ENCODE data around the gene CCDC121. TPM values are rescaled to one million over a fixed set of nuclear protein-coding genes. Genes with fewer than 3 reads are reported as not detected.

The CCDC121 gene
- total RNA-seq, 2 experiments from 2014 or later = 0.25 TPM; not detected in 1

- POLR2A ChIA-PET = no interaction called here
- CTCF ChIA-PET = no interaction called here
These were observed 37.1 kb downstream of the CCDC121 start for GRCh38 chr2:27591745-27592144.

DNA sequence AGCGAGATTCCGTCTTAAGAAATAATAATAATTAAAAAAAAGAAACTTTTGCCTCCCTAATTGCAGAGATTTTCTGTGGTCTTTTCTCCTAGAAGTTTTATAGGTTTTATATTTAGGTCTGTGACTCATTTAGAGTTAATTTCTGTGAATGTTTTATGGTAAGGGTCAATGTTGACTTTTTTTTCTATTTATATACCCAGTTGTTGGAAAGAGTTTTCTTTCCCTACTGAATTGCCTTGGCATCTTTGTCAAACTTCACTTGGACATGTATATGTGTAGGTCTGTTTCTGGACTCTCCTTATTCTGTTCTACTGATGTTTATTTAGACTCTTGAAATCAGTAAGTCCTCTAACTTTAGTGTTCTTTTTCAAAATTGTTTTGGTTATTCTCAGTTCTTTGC lies 40.5 kb downstream of the CCDC121 start:
- POLR2A ChIA-PET = no interaction called here
- CTCF ChIA-PET = no interaction called here

DNA sequence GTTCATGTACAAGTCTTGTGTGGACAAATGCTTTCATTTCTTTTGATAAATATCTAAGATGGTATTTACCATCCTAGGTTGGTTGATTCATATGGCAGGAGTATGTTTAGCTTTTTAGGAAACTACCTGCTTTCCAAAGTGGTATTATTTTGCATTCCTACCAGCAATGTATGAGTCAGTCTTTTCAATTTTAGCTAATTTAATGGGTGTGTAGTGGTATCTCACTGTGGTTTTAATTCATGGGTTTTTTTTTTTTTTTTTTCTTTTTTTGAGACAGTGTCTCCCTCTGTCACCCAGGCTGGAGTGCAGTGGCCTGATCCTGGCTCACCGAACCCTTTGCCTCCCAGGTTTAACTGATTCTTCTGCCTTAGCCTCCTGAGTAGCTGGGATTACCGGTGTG lies 41.8 kb downstream of the CCDC121 start:
- ChIA-PET CTCF (no interaction called here), POLR2A (interaction anchor here (0.5 kb wide), 1 partner anchor 449 kb away, joined by 4 read pairs; no protein-coding TSS in a partner anchor)

GRCh38 chr2:27584597-27584996 lies 44.2 kb downstream of the CCDC121 start:
- ChIA-PET POLR2A (no interaction called here), CTCF (interaction anchor here (1.4 kb wide), 1 partner anchor 73 kb away, joined by 4 read pairs; no protein-coding TSS in a partner anchor)

DNA sequence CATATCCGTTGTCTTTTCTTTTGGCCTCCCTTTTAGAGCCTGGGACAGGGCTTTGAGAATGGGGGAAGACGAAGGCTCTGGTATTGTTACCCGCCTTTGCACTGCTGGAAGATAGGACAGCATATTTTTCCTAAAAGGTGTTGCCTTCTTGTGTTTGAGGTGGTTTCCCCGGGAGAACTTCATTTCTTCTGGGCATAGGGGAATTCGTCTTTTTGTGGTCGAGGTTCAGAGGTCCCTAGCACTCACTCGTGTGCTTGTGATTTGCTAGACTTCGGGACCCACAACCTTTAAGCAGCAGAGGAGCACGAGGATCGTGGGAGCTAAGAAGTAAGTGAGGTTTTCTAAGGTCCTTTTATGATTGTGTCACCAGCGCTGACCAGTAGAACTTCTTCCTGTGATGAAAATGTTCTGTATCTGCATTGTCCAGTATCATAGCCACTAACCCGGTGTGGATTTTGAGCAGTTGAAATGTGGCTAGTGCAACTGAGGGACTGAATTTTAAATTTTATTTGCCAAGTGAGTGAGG lies 45.4 kb downstream of the CCDC121 start:
- ChIA-PET CTCF (no interaction called here), POLR2A (interaction anchor here (0.9 to 1.1 kb wide), 2 partner anchors 46 to 213 kb away, joined by 3 to 4 read pairs; partner anchors contain the start of genes CCDC121, GPN1 and SNX17)

DNA sequence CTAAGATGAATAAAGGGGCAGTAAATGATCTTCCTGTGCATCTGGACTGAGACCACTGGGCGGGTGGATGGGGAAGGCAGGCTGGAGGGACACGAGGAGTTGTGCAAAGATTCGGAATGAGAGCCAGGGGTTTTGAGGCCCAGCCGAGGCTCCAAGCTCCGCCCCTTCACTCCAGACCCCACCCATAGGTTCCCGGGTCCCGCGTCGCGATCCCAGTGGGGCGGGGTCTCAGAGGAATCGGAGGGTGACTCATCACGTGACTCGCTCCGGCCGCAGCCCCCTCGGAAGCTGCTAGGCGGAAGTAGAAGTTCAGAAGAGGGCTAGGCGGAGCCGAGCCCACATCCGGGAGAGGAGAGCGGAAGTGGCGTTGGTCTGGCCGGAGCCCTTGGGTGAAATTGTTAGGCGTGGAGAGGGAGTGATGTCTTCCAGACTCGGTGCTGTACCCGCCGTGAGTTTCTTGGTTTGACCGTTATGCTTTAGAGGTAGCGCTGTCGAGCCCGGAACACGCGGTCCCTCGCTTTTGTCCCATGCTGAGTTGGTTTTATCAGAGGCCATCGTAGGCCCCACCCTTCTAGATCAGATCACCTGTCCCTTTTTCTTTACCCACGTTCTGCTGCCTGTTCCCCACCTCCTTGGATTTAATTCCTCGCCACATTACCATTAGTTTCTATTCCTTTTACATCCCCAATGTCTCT lies 46.0 kb downstream of the CCDC121 start, which contains the start of gene ZNF512:
ZNF512 (plus strand) TSS at position 348 of the 695 bp plus-strand sequence; CDS start at position 419, 71 bp downstream.
- ChIA-PET POLR2A (interaction anchor here (0.9 to 1.1 kb wide), 2 partner anchors 46 to 212 kb away, joined by 3 to 4 read pairs; partner anchors contain the start of genes CCDC121, GPN1 and SNX17), CTCF (no interaction called here)

DNA sequence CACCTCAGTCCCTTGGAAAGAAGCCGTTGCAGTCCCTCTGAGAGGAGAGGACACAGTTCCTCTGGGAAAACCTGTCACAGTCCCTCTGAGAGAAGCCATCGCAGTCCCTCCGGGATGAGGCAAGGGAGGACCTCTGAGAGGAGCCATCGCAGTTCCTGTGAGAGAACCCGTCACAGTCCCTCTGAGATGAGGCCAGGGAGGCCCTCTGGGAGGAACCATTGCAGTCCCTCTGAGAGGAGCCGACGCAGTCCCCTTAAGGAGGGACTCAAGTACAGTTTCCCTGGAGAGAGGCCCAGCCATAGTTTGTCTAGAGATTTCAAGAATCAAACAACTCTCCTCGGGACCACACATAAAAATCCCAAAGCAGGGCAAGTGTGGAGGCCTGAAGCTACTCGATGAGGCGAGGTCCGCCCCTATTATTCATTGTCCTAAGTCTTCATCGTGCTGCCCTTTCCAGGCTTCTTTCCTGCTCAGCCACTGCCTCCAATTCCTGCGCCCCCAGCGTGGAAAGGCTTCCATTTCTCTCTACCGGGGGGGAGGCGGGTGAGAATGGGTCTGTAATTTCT lies 46.6 kb downstream of the CCDC121 start:
- ChIA-PET CTCF (no interaction called here), POLR2A (interaction anchor here (1.1 kb wide), 1 partner anchor 47 kb away, joined by 4 read pairs; the partner anchor contains the start of genes CCDC121 and GPN1)

DNA sequence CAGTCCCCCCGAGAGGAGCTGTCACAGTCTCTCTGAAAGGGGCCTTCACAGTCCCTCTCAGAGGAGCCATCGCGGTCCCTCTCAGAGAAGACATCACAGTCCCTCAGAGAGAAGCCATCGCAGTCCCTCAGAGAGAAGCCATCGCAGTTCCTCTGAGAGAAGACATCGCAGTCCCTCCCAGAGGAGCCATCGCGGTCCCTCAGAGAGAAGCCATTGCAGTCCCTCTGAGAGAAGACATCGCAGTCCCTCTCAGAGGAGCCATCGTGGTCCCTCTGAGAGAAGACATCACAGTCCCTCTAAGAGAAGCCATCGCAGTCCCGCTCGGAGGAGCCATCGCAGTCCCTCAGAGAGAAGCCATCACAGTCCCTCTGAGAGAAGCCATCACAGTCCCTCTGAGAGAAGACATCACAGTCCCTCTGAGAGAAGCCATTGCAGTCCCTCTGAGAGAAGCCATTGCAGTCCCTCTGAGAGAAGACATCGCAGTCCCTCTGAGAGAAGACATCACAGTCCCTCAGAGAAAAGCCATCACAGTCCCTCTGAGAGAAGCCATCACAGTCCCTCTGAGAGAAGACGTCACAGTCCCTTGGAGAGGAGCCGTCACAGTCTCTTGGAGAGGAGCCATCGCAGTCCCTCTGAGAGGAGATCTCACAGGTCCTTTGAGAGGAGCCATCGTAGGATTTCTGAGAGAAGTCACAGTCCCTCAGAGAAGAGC lies 47.2 kb downstream of the CCDC121 start:
- ChIA-PET CTCF (no interaction called here), POLR2A (no interaction called here)

Other genes with a start within 250 kb of the CCDC121 start
- gene ZNF513, start 248.3 kb downstream of the CCDC121 start, total RNA-seq = 1 to 10 TPM; 8.2 to 9.5 TPM
- 100 to 1,000 TPM; 179 to 181 TPM for gene PPM1G, start 219.4 kb downstream of the CCDC121 start, total RNA-seq
- 10 to 100 TPM; 65.0 to 71.2 TPM for gene NRBP1, start 200.4 kb downstream of the CCDC121 start, total RNA-seq
- gene KRTCAP3, start 186.6 kb downstream of the CCDC121 start, total RNA-seq = 1 to 10 TPM; 3.9 to 4.6 TPM
- 10 to 100 TPM; 12.1 to 13.9 TPM for gene IFT172, start 139.3 kb downstream of the CCDC121 start, total RNA-seq
- not detected for gene FNDC4, start 133.8 kb downstream of the CCDC121 start, total RNA-seq
- not detected for gene GCKR, start 132.2 kb downstream of the CCDC121 start, total RNA-seq
- gene ZNF512, start 46.0 kb downstream of the CCDC121 start, total RNA-seq = 10 to 100 TPM; 22.4 to 23.3 TPM
- gene GPN1, start within 50 bp of the CCDC121 start, total RNA-seq = 10 to 100 TPM; 60.7 to 62.5 TPM
- gene SUPT7L, start 34.6 kb upstream of the CCDC121 start, total RNA-seq = 10 to 100 TPM; 27.5 to 31.0 TPM
- gene SLC4A1AP, start 34.9 kb upstream of the CCDC121 start, total RNA-seq = 10 to 100 TPM; 27.8 to 28.7 TPM
- gene MRPL33, start 142.7 kb upstream of the CCDC121 start, total RNA-seq = 10 to 100 TPM; 92.7 to 93.8 TPM

Data from activated CD8-positive, alpha-beta memory T cell treated with anti-CD3 and anti-CD28 coated beads for 36 hours (primary cell).